Glutamatergic neuron (in vitro differentiated cells): ENCODE results near the gene GPR137B. TPM values are rescaled to one million over a fixed set of nuclear protein-coding genes. Genes with fewer than 3 reads are reported as not detected.

ENCODE experiments used
- DNase-seq: peaks from one replicate; pipeline ENCODE4 v3.0.0; 2022
- H3K27ac Mint-ChIP-seq: one replicate; pipeline ENCODE4 v1.8.0; 2020; ENCODE audit warnings: mild to moderate bottlenecking, mixed read lengths, inconsistent platforms; ENCODE audit not compliant: unreplicated experiment
- H3K27me3 Mint-ChIP-seq: one replicate; pipeline ENCODE4 v1.8.0; 2020; ENCODE audit warnings: mild to moderate bottlenecking, moderate library complexity, mixed read lengths, inconsistent platforms; ENCODE audit not compliant: unreplicated experiment
- H3K36me3 Mint-ChIP-seq: one replicate; pipeline ENCODE4 v1.8.0; 2020; ENCODE audit warnings: mild to moderate bottlenecking, mixed read lengths, inconsistent platforms; ENCODE audit not compliant: unreplicated experiment
- H3K4me1 Mint-ChIP-seq: one replicate; pipeline ENCODE4 v1.8.0; 2020; ENCODE audit warnings: mild to moderate bottlenecking, low read depth, mixed read lengths, inconsistent platforms; ENCODE audit not compliant: unreplicated experiment
- H3K4me3 Mint-ChIP-seq: one replicate; pipeline ENCODE4 v1.8.0; 2020; ENCODE audit warnings: mild to moderate bottlenecking, mixed read lengths, inconsistent platforms; ENCODE audit not compliant: unreplicated experiment
- H3K9me3 Mint-ChIP-seq: one replicate; pipeline ENCODE4 v1.8.0; 2020; ENCODE audit warnings: mild to moderate bottlenecking, moderate library complexity, mixed read lengths, inconsistent platforms; ENCODE audit not compliant: unreplicated experiment
- total RNA-seq: library from RNA; stranded (reverse); fragmentation: NEBNext Ultra II Directional; extraction: Animal tissue kit (Norgen Biotek cat#: 25700); gene quantifications from one replicate; pipeline ENCODE4 v1.2.1, GENCODE V29; 2021; ENCODE audit not compliant: unreplicated experiment
- TF ChIP-seq, protein P1 (sequence below): fragments of 200-600 bp; sonication (generic); IDR thresholded peaks from one replicate; pipeline ENCODE4 v1.5.0; 2021; ENCODE audit not compliant: partially characterized antibody, unreplicated experiment

Gene GPR137B
- total RNA-seq, 1 donor from 2014 or later, result 22.5 TPM

DNA sequence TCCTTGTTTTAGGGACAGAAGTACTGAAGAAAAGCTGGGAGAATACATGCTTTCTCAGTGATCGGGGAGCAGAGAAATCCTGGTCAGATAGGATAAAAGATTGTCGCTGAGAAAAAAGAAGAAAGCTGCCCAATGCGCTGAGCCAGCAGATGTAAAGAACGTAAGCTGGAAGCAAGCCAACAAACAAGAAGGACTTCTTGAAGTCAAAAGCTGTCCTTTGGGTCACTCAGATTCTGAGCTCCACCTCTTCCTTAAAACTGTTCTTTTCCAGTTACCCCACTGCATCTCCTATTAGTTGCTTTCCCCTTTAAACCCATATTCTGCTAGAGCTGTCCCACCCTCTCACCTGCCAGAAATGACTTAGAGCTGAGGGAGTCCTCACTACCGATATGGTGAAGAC lies 64.8 kb downstream of the GPR137B start:
- no peak for DNase-seq
- Mint-ChIP-seq H3K4me3 (no peak overlapping the region), H3K4me1 (no peaks in the 10 kb centered on the region), H3K27ac (no peak overlapping the region), H3K36me3 (peaks cover 18% of the 10 kb centered on the region), H3K9me3 (peaks cover 2% of the 10 kb centered on the region), H3K27me3 (no peaks in the 10 kb centered on the region)
- TF ChIP-seq, protein P1, sequence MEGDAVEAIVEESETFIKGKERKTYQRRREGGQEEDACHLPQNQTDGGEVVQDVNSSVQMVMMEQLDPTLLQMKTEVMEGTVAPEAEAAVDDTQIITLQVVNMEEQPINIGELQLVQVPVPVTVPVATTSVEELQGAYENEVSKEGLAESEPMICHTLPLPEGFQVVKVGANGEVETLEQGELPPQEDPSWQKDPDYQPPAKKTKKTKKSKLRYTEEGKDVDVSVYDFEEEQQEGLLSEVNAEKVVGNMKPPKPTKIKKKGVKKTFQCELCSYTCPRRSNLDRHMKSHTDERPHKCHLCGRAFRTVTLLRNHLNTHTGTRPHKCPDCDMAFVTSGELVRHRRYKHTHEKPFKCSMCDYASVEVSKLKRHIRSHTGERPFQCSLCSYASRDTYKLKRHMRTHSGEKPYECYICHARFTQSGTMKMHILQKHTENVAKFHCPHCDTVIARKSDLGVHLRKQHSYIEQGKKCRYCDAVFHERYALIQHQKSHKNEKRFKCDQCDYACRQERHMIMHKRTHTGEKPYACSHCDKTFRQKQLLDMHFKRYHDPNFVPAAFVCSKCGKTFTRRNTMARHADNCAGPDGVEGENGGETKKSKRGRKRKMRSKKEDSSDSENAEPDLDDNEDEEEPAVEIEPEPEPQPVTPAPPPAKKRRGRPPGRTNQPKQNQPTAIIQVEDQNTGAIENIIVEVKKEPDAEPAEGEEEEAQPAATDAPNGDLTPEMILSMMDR, result no peak

DNA sequence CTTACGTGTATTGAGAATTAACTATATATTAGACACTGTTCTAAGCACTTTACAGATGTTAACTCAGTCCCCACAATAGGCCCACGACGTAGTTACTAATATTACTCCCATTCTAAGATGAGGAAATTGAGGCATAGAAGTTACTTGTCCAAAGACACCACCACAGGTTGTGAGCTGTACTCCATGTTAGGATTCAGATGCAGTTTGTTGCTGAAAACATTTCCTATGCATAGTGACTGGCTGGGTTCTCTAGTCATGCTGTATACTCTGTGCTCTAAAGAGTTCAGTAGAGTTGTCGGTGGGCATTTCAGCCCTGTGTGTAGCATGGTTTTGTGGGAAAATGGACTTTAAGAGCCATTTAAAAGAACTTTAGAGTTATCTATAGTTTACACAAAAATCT lies 65.2 kb downstream of the GPR137B start:
- peaks cover 2% of the 10 kb centered on the region for H3K9me3 Mint-ChIP-seq
- TF ChIP-seq, protein P1, result no peak
- no peaks in the 10 kb centered on the region for H3K27me3 Mint-ChIP-seq
- H3K4me3 Mint-ChIP-seq, result no peak overlapping the region
- no peak for DNase-seq
- no peaks in the 10 kb centered on the region for H3K4me1 Mint-ChIP-seq
- H3K27ac Mint-ChIP-seq, result no peak overlapping the region
- peaks cover 14% of the 10 kb centered on the region for H3K36me3 Mint-ChIP-seq

DNA sequence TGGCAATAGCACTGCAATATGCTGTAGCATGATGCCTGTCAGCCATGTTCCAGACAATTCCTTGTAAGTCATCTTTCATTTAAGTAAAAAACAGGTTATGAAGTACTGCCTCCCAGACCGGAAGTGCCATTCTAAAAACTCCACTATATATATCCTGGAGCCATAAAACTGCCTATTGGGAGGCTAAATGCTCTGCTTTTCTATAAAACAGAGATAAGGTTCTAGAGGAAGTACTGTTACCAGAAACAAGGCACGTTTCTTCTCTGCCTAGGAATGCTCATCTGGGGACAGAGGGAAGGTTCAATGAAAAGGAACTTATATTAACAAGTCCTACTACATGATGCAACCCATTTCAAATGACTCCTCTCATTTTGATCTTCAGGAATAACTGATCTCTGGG lies 66.8 kb downstream of the GPR137B start:
- Mint-ChIP-seq H3K4me1 (no peaks in the 10 kb centered on the region), H3K36me3 (no peaks in the 10 kb centered on the region), H3K27me3 (no peaks in the 10 kb centered on the region), H3K4me3 (no peak overlapping the region), H3K27ac (no peak overlapping the region), H3K9me3 (no peaks in the 10 kb centered on the region)
- DNase-seq, result no peak
- TF ChIP-seq, protein P1, result no peak

DNA sequence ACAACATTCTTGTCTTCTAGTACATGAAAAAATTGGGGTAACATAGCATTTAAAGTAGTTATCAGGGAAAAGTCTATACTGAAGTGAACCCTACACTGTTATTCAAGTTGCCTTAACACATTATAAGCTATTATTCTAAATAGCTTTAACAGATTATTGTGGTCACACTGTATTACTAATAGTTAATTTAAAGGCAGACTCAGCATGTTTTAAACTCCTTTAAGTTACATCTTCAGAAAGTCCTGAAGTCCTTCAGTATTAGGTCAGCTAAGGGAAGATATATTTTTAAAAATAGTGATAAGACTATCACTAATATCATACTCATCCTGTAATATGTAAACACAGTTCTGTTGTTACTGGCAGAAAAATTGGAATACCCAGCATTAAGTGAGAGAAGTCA lies 67.4 kb downstream of the GPR137B start:
- no peaks in the 10 kb centered on the region for H3K27me3 Mint-ChIP-seq
- H3K4me3 Mint-ChIP-seq, result no peak overlapping the region
- DNase-seq, result no peak
- no peaks in the 10 kb centered on the region for H3K4me1 Mint-ChIP-seq
- TF ChIP-seq, protein P1, result no peak
- H3K9me3 Mint-ChIP-seq, result no peaks in the 10 kb centered on the region
- H3K27ac Mint-ChIP-seq, result no peak overlapping the region
- no peaks in the 10 kb centered on the region for H3K36me3 Mint-ChIP-seq

DNA sequence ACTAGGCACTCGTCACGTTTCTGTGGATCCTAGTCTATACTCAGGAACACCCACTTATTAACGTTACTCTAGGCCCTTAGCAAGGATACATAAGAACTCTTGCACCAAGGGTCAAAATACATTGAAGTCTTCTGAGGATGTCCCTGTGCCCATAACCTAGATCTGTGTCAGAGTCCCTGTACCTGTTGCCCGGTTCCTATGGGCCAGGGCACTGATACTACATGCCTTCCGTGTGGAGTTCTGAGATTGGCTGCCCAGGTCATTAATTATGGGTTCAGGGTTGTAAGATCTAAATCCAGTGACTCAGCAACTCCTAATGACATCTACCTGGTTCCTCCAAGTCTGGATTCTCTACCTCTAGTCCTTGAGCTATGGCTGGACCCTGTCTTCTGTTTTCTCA lies 69.5 kb downstream of the GPR137B start:
- no peak overlapping the region for H3K27ac Mint-ChIP-seq
- H3K4me3 Mint-ChIP-seq, result no peak overlapping the region
- no peaks in the 10 kb centered on the region for H3K27me3 Mint-ChIP-seq
- H3K4me1 Mint-ChIP-seq, result no peaks in the 10 kb centered on the region
- TF ChIP-seq, protein P1, result no peak
- H3K9me3 Mint-ChIP-seq, result no peaks in the 10 kb centered on the region
- no peak for DNase-seq
- no peaks in the 10 kb centered on the region for H3K36me3 Mint-ChIP-seq
